T1000 (cell line): ENCODE results near the gene ATF6B.
"Not testable (repeated sequence)": the region's sequence is repeated elsewhere in the genome, so short reads cannot be mapped to it uniquely, and the experiment has no call there.

Source experiments
- DNase-seq: peaks from one replicate; lab custom pipeline; 2025; ENCODE audit warnings: mixed read lengths; lab: John Stamatoyannopoulos, UW

Gene ATF6B

GRCh38 chr6:32081168-32081990 lies 46.7 kb downstream of the ATF6B start:
- DNase-seq, result peak; percentile 62

DNA sequence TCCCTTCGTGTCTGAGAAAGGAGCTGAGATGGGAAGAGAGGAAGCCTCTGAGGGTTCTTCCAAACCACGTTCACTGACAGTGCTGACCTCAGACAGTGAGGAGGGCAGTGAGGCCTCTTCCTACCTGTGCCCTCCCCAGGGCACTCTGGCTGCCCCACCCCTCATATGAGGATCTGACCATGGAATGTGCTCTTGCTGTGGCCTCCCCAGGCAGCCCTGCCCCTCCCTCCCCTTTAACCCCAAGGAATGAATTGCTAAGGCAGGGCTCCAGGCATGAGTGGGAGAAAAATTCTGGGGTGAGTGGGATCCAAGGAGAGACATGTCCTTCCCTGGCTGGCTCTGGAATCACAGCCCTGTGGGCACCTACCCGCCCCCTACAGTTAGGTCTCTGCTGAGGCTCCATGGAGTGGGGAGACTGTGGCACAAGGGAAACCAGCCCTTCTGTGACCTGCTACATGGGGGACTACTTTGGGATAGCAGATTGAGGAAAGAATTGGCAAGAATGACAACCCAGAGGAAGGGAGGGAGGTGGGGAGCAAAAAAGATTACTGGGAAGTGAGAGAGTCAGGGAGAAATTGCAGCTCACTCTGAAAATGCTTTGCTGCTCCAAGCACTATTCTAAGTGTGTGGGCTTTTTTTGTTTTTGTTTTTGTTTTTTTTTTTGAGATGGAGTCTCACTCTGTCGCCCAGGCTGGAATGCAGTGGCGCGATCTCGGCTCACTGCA lies 48.3 kb downstream of the ATF6B start:
- no peak for DNase-seq

GRCh38 chr6:32076321-32076809 lies 51.7 kb downstream of the ATF6B start:
- DNase-seq, result peak; percentile 51

- DNase-seq, result no peak
These were observed 52.3 kb downstream of the ATF6B start for GRCh38 chr6:32075781-32076180.

- no peak for DNase-seq
These were observed 53.0 kb downstream of the ATF6B start for GRCh38 chr6:32074996-32075532.

GRCh38 chr6:32073613-32074012 lies 54.4 kb downstream of the ATF6B start:
- DNase-seq, result no peak

DNA sequence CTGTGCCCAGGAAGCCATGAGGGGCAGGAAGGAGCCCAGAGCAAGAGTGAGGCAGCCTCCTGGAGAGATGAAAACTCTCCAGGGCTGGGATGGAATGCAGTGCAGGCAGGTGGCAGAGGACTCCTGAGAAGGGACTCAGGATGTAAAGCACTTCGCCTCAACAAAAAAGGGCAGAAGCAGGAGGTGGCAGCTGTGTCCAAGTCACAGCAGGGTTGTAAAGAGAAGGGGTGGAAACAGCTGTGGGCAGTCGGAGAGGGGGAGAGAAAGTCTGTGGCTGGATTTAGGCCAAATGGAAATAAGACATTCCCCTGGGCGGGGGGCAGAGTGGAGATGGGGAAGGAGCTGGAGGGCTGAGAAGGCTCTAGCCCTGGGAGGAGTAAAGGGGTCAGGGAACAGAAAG lies 54.9 kb downstream of the ATF6B start:
- DNase-seq, result no peak

DNA sequence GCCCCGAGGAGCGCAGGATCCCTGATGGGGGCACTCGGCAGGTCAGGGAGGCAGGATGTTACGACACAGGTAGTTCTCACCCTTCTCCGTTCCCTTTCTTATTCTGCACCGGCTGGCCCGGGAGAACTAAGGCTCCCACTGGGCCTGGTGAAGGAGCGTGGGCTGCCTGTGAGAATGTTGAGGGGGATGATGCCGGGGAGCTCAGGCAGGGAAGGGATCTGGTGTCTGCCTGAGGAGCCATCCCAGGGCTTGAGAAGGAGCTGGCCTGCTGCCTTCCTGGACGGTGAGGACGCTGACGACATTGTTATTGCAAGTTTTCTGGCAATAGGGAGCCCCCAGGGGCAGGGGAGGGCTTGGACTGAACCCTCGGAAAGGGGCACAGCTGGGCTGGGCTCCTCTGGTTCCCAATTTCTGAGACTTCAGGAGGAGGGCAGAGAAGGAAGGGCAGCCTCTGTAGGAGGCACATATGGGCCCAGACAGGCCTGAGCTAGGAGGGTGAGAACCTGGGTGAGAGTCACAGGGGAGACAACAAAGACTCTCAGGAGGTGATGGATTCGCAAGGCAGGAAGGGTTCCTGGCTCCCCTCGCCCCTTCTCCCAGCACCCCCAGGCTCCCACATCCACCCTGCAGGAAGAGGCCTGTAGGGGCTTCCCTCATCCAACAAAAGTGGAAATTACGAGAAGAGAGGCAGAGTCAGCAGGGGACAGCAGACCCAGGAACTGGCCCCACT lies 57.1 kb downstream of the ATF6B start:
- no peak for DNase-seq

- DNase-seq, result no peak
These were observed 58.0 kb downstream of the ATF6B start for GRCh38 chr6:32069878-32070515.

- no peak for DNase-seq
These were observed 58.6 kb downstream of the ATF6B start for GRCh38 chr6:32069460-32069859.

DNA sequence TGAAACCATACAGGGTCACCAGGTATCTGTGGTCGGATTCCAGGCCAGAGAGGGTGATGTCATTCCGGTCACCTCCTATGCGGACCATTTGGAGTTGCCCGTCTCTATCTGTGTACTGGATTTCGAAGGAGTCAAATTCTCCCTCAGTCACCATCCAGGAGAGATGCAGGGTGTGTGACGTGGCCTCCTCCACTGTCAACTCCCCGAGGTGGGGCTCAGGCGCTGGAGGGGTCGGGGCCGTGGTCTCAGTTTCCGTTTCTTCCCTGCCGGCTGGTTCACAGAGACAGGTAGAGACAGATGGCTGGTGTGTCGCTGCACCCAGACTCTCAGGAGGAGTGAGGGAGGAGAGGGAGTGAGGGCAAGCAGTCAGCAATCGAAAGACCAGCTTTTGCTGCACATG lies 59.2 kb downstream of the ATF6B start:
- DNase-seq, result no peak

- DNase-seq, result not testable (repeated sequence)
These were observed 59.7 kb downstream of the ATF6B start for GRCh38 chr6:32068315-32068714.

GRCh38 chr6:32067521-32067920 lies 60.5 kb downstream of the ATF6B start:
- DNase-seq, result not testable (repeated sequence)
